Measurements from ENCODE around the gene PSD2. TPM values are rescaled to one million over a fixed set of nuclear protein-coding genes. Genes with fewer than 3 reads are reported as not detected.

PSD2 gene
- total RNA-seq, 1 experiment from 2014 or later = 0.22 TPM

DNA sequence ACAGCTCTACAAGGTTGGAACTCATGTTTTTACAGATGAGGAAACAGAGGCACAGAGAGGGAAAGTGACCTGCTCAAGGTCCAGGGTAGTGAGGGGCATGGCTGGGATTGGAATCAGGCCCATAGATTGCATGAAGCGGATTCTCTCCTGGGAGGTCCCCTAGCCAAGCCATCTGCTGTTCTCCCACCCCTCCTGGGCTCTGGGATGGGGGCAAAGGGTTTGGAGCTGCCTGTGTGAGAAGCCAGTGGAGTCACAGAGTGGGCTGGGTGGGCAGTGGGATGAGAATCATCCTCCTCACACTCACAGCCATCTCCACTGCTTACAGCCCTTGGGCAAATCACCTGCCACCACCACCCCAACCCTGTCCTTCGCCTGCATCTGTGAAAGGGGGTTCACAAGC, 38.6 kb upstream of the PSD2 start:
- H3T11ph ChIP-seq (ENCODE audit: low read length) = no peak overlapping the region
- no peak overlapping the region for H2AK5ac ChIP-seq (ENCODE audit: insufficient read length, low read length)
- no peak overlapping the region for H3K23ac ChIP-seq (ENCODE audit: insufficient read length, low read depth, low read length)
- Mint-ChIP-seq H3K9me3 (no peaks in the 10 kb centered on the region; a peak in 1 of 5 replicates), H3K4me3 (no peak overlapping the region; a peak in 1 of 5 replicates), H3K36me3 (ENCODE audit: insufficient read depth in 1 of 3, low read depth in 3 of 3) (no peaks in the 10 kb centered on the region; a peak in 1 of 7 replicates), H3K4me1 (peaks cover 29 to 38% of the 10 kb centered on the region in 2 experiments), H3K27ac (no peak overlapping the region), H3K27me3 (ENCODE audit: low read depth) (peaks cover 97% of the 10 kb centered on the region)
- peaks cover 28% of the 10 kb centered on the region for H3K27me3 ChIP-seq (ENCODE audit: insufficient read depth, low read length)
- peaks cover 10% of the 10 kb centered on the region for H3K23me2 ChIP-seq (ENCODE audit: insufficient read length, low read depth, low read length, poor library complexity, severe bottlenecking)
- no peak overlapping the region for H3K18ac ChIP-seq (ENCODE audit: insufficient read length, low read depth, low read length)
- no peak overlapping the region for H2AFZ ChIP-seq (ENCODE audit: low read length)
- H3K4ac ChIP-seq (ENCODE audit: low read depth, low read length) = no peak overlapping the region
- no peaks in the 10 kb centered on the region for H4K20me1 ChIP-seq (ENCODE audit: control insufficient read depth, insufficient read depth, insufficient read length)
- no peaks in the 10 kb centered on the region for H3K9me3 ChIP-seq (ENCODE audit: control insufficient read depth, low read depth, low read length)
- no peak overlapping the region for H3K56ac ChIP-seq (ENCODE audit: insufficient read length, low read depth, low read length)
- no peak overlapping the region for H2BK15ac ChIP-seq (ENCODE audit: low read depth, low read length)
- H2BK12ac ChIP-seq (ENCODE audit: insufficient read length, low read depth, low read length) = no peak overlapping the region
- no peak overlapping the region for H2BK5ac ChIP-seq (ENCODE audit: insufficient read length, low read length)
- no peak overlapping the region for H3K4me2 ChIP-seq (ENCODE audit: insufficient read depth, insufficient read length, low read length)
- no peaks in the 10 kb centered on the region for H3K4me1 ChIP-seq (ENCODE audit: insufficient read depth, low read length)
- no peak overlapping the region for H4K8ac ChIP-seq (replicated peaks; ENCODE audit: insufficient read length, low read depth, low read length)
- no peak overlapping the region for H4K91ac ChIP-seq (ENCODE audit: insufficient read length, low read depth, low read length)
- no CpG with 5 or more reads among the region's 2 CpGs for WGBS (ENCODE audit: extremely low coverage, insufficient read length, low lambda C conversion rate)
- no peak overlapping the region for H2BK20ac ChIP-seq (ENCODE audit: low read depth, low read length, poor library complexity, severe bottlenecking)
- no peaks in the 10 kb centered on the region for H3K79me1 ChIP-seq (ENCODE audit: insufficient read depth, low read depth, low read length, poor library complexity, severe bottlenecking)
- H4K5ac ChIP-seq (ENCODE audit: insufficient read length, low read depth, low read length) = no peak overlapping the region
- H3K79me2 ChIP-seq (ENCODE audit: insufficient read depth, low read length) = no peaks in the 10 kb centered on the region
- no peak overlapping the region for H3K9ac ChIP-seq (ENCODE audit: extremely low read depth, insufficient read length, low read length)
- no peak overlapping the region for H3K14ac ChIP-seq (ENCODE audit: insufficient read depth, low read length)
- H3K27ac ChIP-seq (ENCODE audit: insufficient read length, low read depth, low read length) = no peak overlapping the region
- DNase-seq = no peak
- no peak for TF ChIP-seq CTCF (conservative IDR thresholded peaks at IDR 0.05)
- H2BK120ac ChIP-seq (ENCODE audit: low read depth, low read length, poor library complexity, severe bottlenecking) = no peak overlapping the region

All from H9 (cell line).